Thoracic aorta (tissue), 2 donors: ENCODE results near the gene LENEP. TPM values are rescaled to one million over a fixed set of nuclear protein-coding genes. Genes with fewer than 3 reads are reported as not detected.
A peak's percentile ranks its signal among the peaks of the same experiment; 100 is the strongest.

Experiments used
- ATAC-seq: fragments of 150-250 bp; one replicate; pipeline ENCODE4 v1.8.0; 2017; ENCODE audit warnings: low read depth; ENCODE audit not compliant: insufficient number of reproducible peaks, low FRiP score
- DNase-seq: peaks from one replicate; pipeline ENCODE4 v3.0.0-alpha.2; 2020; ENCODE audit warnings: low spot score
- H3K27ac ChIP-seq, 2 donors: fragments of 200-600 bp; sonication (generic); 1 replicate in 1 of 2; 2 replicates in 1 of 2; pipeline ENCODE4 v1.5.1; 2016; ENCODE audit warnings: mild to moderate bottlenecking in 2 of 2, moderate library complexity in 2 of 2
- H3K27me3 ChIP-seq: fragments of 200-600 bp; sonication (generic); replicated peaks from 2 replicates; pipeline ENCODE4 v1.6.0; 2016; ENCODE audit warnings: mild to moderate bottlenecking; ENCODE audit not compliant: insufficient read depth
- H3K36me3 ChIP-seq: fragments of 200-600 bp; sonication (generic); one replicate; pipeline ENCODE4 v1.5.1; 2016
- H3K4me1 ChIP-seq, 2 donors: fragments of 200-600 bp; sonication (generic); 1 replicate in 1 of 2; 2 replicates in 1 of 2; pipeline versions ENCODE4 v1.5.1 to v1.6.0; 2016; ENCODE audit warnings: low read depth in 2 of 2, mild to moderate bottlenecking in 1 of 2; ENCODE audit not compliant: control insufficient read depth in 1 of 2
- H3K4me3 ChIP-seq: fragments of 200-600 bp; sonication (generic); 2 replicates; pipeline ENCODE4 v1.5.1; 2016; ENCODE audit warnings: mild to moderate bottlenecking
- H3K9me3 ChIP-seq: fragments of 200-600 bp; sonication (generic); 2 replicates; pipeline ENCODE4 v1.5.1; 2016
- total RNA-seq, 2 donors: library from RNA; depleted of rRNA; stranded (reverse); fragments of >200 nt; gene quantifications; one replicate each; pipeline versions ENCODE4 v1.1.0 to v1.2.3, GENCODE V29; 2016
- TF ChIP-seq, protein P1 (sequence below): fragments of 200-600 bp; sonication (generic); IDR thresholded peaks from one replicate; pipeline ENCODE4 v1.5.1; 2019; ENCODE audit warnings: antibody characterized with exemption

The LENEP gene
- total RNA-seq, 2 donors from 2014 or later: not detected

DNA sequence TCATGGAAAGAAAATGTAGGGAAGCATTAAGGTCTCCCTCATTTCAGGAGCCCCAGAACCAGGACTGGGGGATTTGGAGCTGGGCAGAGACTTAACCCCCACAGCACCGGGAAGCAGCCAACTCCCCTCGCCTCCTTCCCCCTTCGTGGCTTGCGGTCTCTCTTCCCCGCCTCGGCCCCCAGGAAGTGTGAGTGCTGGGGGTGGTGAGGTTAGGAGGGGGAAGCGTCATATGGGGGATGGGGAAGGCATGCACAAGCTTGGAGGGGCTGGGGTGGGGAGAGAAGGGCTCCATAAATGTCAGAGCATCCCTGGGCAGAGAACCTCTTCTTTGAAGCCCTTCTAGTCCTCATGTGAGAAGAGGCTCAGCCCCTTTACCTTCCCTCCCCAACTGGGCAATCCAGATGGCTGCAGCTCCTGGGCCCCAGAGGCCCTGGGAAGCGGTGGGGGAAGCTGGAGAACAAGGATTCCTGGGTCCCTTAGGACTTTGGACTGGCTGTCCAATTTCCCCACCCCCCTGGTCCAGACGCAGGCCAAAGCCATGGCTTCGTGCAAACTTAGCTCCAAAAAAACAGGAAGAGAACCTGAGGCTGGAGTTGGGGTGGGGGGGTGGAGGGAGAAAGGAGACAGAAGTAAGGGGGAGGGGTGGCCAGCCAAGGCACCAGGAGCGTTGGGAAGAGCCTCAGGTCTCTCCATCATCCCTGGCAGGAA lies 17.0 kb downstream of the LENEP start:
- H3K27ac ChIP-seq: no peak overlapping the region
- H3K4me3 ChIP-seq: peak overlapping the region; percentile 11
- TF ChIP-seq, protein P1, sequence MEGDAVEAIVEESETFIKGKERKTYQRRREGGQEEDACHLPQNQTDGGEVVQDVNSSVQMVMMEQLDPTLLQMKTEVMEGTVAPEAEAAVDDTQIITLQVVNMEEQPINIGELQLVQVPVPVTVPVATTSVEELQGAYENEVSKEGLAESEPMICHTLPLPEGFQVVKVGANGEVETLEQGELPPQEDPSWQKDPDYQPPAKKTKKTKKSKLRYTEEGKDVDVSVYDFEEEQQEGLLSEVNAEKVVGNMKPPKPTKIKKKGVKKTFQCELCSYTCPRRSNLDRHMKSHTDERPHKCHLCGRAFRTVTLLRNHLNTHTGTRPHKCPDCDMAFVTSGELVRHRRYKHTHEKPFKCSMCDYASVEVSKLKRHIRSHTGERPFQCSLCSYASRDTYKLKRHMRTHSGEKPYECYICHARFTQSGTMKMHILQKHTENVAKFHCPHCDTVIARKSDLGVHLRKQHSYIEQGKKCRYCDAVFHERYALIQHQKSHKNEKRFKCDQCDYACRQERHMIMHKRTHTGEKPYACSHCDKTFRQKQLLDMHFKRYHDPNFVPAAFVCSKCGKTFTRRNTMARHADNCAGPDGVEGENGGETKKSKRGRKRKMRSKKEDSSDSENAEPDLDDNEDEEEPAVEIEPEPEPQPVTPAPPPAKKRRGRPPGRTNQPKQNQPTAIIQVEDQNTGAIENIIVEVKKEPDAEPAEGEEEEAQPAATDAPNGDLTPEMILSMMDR: no peak
- no peak for ATAC-seq
- peaks cover 49 to 60% of the 10 kb centered on the region in 2 donors for H3K4me1 ChIP-seq
- H3K27me3 ChIP-seq: no peaks in the 10 kb centered on the region
- H3K36me3 ChIP-seq: peaks cover 3% of the 10 kb centered on the region
- H3K9me3 ChIP-seq: no peaks in the 10 kb centered on the region
- DNase-seq: no peak

DNA sequence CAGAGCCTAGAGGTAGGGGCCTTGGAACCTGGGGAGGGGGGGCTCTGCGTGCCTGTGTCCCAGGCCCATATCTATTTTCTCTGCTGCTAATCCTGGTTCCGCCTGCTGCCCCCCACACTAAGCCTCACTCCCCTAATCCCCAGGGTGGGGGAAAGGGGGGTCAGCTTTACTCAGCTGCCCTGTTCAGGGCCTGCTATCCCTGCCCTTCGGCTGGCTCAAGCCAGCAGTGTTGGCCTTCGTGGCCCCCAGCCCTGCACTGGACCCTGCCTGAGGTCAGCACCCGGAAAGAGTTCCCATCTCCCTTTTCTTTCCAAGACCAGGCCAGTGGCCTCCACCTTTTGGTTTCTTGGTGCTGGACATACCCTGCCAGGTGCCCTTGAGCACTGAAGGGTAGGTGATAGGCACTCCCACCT lies 17.6 kb downstream of the LENEP start:
- peaks cover 42 to 54% of the 10 kb centered on the region in 2 donors for H3K4me1 ChIP-seq
- ATAC-seq: no peak
- H3K27me3 ChIP-seq: no peaks in the 10 kb centered on the region
- H3K9me3 ChIP-seq: no peaks in the 10 kb centered on the region
- H3K27ac ChIP-seq: peak overlapping the region in 1 of 2 donors; percentile 49
- DNase-seq: no peak
- peaks cover 3% of the 10 kb centered on the region for H3K36me3 ChIP-seq
- H3K4me3 ChIP-seq: no peak overlapping the region
- TF ChIP-seq, protein P1: no peak

DNA sequence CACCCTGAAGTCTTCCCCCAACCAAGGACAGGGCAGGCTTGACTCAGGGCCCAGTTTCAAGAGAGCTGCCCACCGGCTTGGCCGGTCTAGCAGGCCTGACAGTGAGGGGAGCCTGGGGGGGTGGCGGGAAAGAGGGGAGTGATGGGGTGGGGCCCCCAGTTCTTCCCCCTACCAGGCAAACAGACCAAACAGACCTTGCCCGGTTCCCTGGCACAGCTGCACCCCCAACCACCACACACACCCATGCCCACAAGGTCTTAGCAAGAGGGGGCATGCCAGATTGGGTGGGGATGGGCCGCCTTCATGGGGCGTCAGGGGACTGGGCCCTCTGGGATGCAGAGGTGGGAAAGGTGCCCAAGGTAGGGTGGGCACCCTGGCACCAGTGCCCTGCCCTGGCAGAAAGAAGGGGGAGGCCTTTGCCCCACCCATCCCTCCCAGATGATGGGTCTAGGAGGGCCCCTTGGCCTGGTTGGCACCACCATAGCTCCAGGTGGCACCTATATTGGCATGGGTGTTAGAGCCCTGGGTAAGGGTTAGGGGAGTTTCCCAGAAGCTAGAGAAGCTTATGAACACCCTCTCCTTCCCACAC lies 18.1 kb downstream of the LENEP start:
- Histone ChIP-seq H3K9me3 (no peaks in the 10 kb centered on the region), H3K4me1 (peaks cover 37 to 49% of the 10 kb centered on the region in 2 donors), H3K4me3 (no peak overlapping the region), H3K27ac (peak overlapping the region in 1 of 2 donors; percentile 49), H3K27me3 (no peaks in the 10 kb centered on the region), H3K36me3 (peaks cover 3% of the 10 kb centered on the region)
- TF ChIP-seq, protein P1: no peak
- ATAC-seq: no peak
- no peak for DNase-seq

DNA sequence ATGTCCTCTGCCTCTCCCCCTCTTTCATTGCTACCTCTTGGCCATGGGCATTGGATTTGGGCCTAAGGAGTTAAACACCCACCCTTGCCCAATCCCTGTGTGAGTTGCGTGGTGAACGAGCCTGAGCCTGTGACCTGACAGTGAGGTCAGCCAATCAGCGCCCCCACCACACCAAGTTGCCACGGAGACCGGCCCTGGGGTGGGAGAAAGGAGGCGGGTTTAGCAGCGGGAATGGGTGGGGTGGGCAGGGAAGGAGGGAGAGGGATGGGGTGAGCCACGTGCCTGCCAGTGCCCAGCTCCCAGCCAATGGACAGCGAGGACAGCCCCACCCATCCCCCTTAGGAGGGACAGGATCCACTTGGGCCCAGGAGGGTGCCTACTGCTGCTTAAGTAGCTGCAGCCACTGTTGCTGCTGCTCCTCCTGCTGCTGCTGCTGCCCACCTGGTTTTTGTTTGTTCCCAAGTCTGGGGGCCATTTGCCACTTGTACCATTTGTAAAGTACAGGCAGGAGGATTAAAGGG lies 18.7 kb downstream of the LENEP start:
- H3K36me3 ChIP-seq: peaks cover 3% of the 10 kb centered on the region
- DNase-seq: peak; percentile 46
- H3K27ac ChIP-seq: peak overlapping the region in 1 of 2 donors; percentile 49
- no peak overlapping the region for H3K4me3 ChIP-seq
- H3K4me1 ChIP-seq: peaks cover 36 to 43% of the 10 kb centered on the region in 2 donors
- ATAC-seq: no peak
- H3K27me3 ChIP-seq: no peaks in the 10 kb centered on the region
- H3K9me3 ChIP-seq: no peaks in the 10 kb centered on the region
- TF ChIP-seq, protein P1: no peak

DNA sequence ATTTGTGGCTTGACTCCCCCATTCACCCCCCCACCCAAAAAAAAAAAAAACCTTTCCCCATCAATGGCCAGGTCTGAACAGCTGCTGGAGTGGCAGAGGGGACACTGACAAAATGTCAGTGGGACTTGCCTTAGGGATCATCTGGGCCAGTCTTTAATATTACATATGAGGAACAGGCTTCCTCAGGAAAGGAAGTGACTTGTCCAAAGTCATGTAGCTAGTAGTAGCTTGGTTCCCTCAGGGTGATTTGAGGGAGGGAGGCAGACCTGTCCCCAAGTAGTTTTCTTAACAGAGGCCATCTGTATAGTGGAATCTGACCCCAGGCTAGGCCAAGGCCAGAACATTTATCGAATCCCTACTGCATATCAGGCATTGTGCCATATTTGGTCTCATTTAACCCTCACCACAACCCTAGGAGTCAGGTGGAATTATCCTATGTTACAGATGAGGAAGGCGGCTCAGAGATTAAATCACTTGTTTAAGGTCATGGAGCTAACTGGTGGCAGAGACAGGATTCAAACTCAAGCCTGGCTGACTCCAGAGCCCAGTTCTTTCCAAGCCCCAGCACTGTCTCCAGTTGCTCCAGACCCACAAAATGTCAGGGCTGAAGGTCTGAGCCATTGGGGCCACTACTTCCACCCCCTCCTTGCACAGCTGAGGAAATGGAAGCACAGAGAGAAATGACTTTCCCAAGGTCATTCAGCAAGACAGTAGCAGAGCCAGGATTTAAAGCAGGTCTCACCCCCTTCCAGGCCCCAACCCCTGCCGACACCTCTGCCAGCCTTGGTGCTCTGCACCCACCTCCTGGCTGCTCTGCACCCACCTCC lies 19.6 kb downstream of the LENEP start:
- Histone ChIP-seq H3K36me3 (peaks cover 3% of the 10 kb centered on the region), H3K4me3 (no peak overlapping the region), H3K27ac (peak overlapping the region in 1 of 2 donors; percentile 49), H3K9me3 (no peaks in the 10 kb centered on the region), H3K27me3 (no peaks in the 10 kb centered on the region), H3K4me1 (peaks cover 31 to 40% of the 10 kb centered on the region in 2 donors)
- no peak for DNase-seq
- TF ChIP-seq, protein P1: no peak
- no peak for ATAC-seq
